ENCODE measurements around the gene TMEM63A.

DNA sequence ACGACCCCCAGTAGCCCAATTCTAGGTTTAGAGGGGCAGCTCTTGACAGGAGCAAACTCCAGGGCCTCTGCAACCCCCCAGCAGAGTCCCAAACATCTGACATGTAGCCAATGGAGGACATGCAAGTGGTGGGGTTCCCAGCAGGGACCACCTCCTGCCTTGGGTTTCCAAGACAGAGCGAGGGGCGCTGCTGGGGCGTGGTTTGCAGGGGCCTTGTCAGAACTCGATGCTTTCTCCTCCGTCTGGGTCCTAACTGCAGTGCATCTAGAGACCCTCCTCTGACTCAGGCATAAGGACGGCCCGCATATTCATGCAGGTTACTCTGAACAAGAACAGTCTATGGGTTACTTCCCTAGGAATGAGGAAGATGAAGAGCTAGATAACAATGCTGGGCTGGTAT lies 55.1 kb downstream of the TMEM63A start:
- TF ChIP-seq CBX5 (IDR thresholded peaks at IDR 0.05; ENCODE audit: low read depth) (no peak), ZSCAN29 (IDR thresholded peaks at IDR 0.05) (no peak), ZNF24 (IDR thresholded peaks at IDR 0.05) (no peak)
- TF ChIP-seq, protein P1, sequence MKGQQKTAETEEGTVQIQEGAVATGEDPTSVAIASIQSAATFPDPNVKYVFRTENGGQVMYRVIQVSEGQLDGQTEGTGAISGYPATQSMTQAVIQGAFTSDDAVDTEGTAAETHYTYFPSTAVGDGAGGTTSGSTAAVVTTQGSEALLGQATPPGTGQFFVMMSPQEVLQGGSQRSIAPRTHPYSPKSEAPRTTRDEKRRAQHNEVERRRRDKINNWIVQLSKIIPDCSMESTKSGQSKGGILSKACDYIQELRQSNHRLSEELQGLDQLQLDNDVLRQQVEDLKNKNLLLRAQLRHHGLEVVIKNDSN (IDR thresholded peaks at IDR 0.05; ENCODE audit: borderline replicate concordance, extremely low read length, insufficient read depth, low read depth, low read length), result no peak
- TF ChIP-seq, protein P2, sequence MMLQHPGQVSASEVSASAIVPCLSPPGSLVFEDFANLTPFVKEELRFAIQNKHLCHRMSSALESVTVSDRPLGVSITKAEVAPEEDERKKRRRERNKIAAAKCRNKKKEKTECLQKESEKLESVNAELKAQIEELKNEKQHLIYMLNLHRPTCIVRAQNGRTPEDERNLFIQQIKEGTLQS (IDR thresholded peaks at IDR 0.05; ENCODE audit: borderline replicate concordance, extremely low read depth, low read depth, low read length), result no peak
- TF ChIP-seq, protein P3, sequence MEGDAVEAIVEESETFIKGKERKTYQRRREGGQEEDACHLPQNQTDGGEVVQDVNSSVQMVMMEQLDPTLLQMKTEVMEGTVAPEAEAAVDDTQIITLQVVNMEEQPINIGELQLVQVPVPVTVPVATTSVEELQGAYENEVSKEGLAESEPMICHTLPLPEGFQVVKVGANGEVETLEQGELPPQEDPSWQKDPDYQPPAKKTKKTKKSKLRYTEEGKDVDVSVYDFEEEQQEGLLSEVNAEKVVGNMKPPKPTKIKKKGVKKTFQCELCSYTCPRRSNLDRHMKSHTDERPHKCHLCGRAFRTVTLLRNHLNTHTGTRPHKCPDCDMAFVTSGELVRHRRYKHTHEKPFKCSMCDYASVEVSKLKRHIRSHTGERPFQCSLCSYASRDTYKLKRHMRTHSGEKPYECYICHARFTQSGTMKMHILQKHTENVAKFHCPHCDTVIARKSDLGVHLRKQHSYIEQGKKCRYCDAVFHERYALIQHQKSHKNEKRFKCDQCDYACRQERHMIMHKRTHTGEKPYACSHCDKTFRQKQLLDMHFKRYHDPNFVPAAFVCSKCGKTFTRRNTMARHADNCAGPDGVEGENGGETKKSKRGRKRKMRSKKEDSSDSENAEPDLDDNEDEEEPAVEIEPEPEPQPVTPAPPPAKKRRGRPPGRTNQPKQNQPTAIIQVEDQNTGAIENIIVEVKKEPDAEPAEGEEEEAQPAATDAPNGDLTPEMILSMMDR (IDR thresholded peaks at IDR 0.05 in 2 of 3, conservative IDR thresholded peaks at IDR 0.05 in 1 of 3; ENCODE audit: control insufficient read depth in 2 of 3, extremely low read depth in 1 of 3, insufficient read depth in 1 of 3, low read depth in 3 of 3, low read length in 3 of 3), result no peak
- TF ChIP-seq, protein P4, sequence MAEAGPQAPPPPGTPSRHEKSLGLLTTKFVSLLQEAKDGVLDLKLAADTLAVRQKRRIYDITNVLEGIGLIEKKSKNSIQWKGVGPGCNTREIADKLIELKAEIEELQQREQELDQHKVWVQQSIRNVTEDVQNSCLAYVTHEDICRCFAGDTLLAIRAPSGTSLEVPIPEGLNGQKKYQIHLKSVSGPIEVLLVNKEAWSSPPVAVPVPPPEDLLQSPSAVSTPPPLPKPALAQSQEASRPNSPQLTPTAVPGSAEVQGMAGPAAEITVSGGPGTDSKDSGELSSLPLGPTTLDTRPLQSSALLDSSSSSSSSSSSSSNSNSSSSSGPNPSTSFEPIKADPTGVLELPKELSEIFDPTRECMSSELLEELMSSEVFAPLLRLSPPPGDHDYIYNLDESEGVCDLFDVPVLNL (IDR thresholded peaks at IDR 0.05; ENCODE audit: low read depth, low read length), result no peak
